ENCODE data around the gene ZNF831. TPM values are rescaled to one million over a fixed set of nuclear protein-coding genes. Genes with fewer than 3 reads are reported as not detected.

The ZNF831 gene
- total RNA-seq, 6 experiments from 2014 or later = 0.04 to 0.25 (median 0.07) TPM

DNA sequence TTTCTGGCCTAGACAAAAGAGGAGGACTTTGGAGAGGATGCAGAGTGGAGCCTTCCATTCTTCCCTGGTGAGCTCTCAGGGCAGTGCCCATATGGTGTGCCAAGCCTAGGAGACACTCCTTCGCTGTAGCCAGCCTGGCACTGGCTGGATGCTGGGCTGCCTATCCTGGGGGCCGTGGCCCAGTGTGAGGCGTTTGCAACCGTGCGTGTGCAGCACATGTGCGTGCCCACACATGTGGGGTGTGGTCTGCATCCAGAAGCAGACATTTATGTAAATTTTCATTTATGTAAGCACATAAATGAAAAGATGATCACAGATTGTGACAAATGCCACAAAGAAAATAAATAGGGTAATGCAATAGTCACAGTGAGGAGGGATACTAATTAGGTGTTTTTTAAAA is 35.8 kb upstream of the ZNF831 start:
- WGBS (ENCODE audit: insufficient coverage, low coverage, low lambda C conversion rate, missing lambda C conversion rate) = 85% methylated on average over 6 of the region's 6 CpGs
- DNase-seq = no peak

DNA sequence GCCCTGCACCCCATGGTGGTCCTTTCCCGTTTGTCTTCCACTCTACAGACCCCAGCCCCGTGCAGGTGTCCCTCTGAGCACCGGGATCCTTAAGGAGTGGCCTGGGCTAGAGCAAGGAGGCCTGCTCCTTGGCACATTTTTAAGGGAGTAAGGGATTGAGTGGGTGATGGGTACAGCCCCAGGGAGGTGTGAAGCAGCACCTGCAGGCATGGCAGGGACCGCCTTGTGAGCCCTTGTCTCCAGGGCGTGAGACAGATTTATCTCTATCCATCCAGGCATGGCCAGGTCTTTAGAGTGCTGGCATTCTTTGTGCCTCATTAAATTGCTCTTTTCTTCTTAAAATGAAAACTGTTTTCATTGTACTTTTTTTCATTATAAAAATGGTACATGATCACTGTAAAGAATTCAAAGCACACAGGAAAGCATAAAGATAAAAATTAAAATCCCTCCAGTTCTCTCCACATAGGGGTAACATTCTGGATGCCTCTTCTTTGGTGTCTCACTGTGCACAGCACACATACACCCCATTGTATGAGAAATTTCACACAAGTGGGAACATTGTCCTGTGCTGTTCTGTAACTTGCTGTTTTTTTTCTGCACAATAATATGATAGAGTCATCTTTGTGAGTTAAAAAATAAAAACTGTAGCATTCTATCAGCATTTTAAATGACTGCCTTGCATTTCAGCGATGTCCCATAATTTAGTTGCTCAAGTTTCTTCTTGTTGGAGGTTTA is 31.9 kb upstream of the ZNF831 start:
- DNase-seq = no peak
- H3K27me3 ChIP-seq = no peaks in the 10 kb centered on the region
- no peak overlapping the region for H3K27ac ChIP-seq
- TF ChIP-seq, protein P1, sequence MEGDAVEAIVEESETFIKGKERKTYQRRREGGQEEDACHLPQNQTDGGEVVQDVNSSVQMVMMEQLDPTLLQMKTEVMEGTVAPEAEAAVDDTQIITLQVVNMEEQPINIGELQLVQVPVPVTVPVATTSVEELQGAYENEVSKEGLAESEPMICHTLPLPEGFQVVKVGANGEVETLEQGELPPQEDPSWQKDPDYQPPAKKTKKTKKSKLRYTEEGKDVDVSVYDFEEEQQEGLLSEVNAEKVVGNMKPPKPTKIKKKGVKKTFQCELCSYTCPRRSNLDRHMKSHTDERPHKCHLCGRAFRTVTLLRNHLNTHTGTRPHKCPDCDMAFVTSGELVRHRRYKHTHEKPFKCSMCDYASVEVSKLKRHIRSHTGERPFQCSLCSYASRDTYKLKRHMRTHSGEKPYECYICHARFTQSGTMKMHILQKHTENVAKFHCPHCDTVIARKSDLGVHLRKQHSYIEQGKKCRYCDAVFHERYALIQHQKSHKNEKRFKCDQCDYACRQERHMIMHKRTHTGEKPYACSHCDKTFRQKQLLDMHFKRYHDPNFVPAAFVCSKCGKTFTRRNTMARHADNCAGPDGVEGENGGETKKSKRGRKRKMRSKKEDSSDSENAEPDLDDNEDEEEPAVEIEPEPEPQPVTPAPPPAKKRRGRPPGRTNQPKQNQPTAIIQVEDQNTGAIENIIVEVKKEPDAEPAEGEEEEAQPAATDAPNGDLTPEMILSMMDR (IDR thresholded peaks at IDR 0.05) = no peak
- no peak for TF ChIP-seq POLR2A (IDR thresholded peaks at IDR 0.05)
- no peaks in the 10 kb centered on the region for H3K36me3 ChIP-seq
- H3K9me3 ChIP-seq = no peaks in the 10 kb centered on the region
- WGBS (ENCODE audit: insufficient coverage, low coverage, low lambda C conversion rate, missing lambda C conversion rate) = 63% methylated on average over 3 of the region's 6 CpGs
- ATAC-seq = no peak
- intact Hi-C loops (cut with DNase I) = no loop called here
- H3K4me3 ChIP-seq = no peak overlapping the region
- no peaks in the 10 kb centered on the region for H3K4me1 ChIP-seq

More for the DNA sequence above, 35.8 kb upstream of the ZNF831 start:
- intact Hi-C loops (cut with DNase I) = no loop called here
- no peaks in the 10 kb centered on the region for H3K9me3 ChIP-seq
- no peak for ATAC-seq
- H3K36me3 ChIP-seq = no peaks in the 10 kb centered on the region
- TF ChIP-seq, protein P1 (IDR thresholded peaks at IDR 0.05) = no peak
- TF ChIP-seq POLR2A (IDR thresholded peaks at IDR 0.05) = no peak
- no peak overlapping the region for H3K27ac ChIP-seq
- no peaks in the 10 kb centered on the region for H3K4me1 ChIP-seq
- no peak overlapping the region for H3K4me3 ChIP-seq
- no peaks in the 10 kb centered on the region for H3K27me3 ChIP-seq

DNA sequence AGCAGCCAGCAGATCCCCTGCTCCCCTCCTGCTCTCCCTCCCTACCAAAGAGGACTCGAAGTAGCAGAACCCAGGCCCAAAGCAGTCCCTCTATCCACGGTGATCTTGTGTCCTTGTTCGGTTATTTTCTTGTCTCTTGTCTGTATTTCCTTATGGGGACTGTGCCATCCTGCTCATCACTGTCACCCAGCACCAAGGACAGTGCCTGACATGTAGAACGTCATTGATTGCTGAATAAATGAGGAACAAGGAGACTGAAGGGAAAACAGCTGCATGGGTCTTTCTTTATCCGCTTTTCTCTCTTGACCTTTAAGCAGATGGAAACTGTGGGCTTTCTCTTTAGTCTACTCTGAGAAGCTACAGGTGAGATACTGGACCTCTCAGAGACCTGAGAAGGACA is 29.4 kb upstream of the ZNF831 start:
- Histone ChIP-seq H3K27ac (no peak overlapping the region), H3K27me3 (no peaks in the 10 kb centered on the region), H3K9me3 (no peaks in the 10 kb centered on the region), H3K36me3 (no peaks in the 10 kb centered on the region), H3K4me3 (no peak overlapping the region), H3K4me1 (no peaks in the 10 kb centered on the region)
- intact Hi-C loops (cut with DNase I) = no loop called here
- no peak for TF ChIP-seq POLR2A (IDR thresholded peaks at IDR 0.05)
- TF ChIP-seq, protein P1 (IDR thresholded peaks at IDR 0.05) = no peak
- WGBS (ENCODE audit: insufficient coverage, low coverage, low lambda C conversion rate, missing lambda C conversion rate) = 64% methylated on average over 5 of the region's 5 CpGs
- ATAC-seq (no peak), DNase-seq (no peak)

DNA sequence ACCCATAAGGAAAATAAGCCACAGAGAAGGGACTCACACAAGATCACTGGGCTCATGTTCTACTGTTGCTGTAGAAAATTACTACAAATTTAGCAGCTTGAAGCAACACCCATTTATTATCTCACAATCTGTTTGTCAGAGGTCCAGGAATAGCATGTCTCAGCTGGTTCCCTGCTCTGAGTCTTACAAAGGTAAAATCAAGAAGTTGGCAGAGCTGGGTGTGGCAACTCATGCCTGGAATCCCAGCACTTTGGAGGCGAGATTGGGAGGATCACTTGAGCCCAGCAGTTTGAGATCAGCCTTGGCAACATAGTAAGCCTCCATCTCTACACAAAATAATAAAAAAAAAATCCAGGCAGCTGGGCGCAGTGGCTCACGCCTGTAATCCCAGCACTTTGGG is 28.5 kb upstream of the ZNF831 start:
- Histone ChIP-seq H3K4me1 (no peaks in the 10 kb centered on the region), H3K36me3 (no peaks in the 10 kb centered on the region), H3K4me3 (no peak overlapping the region), H3K9me3 (no peaks in the 10 kb centered on the region), H3K27ac (no peak overlapping the region), H3K27me3 (no peaks in the 10 kb centered on the region)
- TF ChIP-seq POLR2A (IDR thresholded peaks at IDR 0.05) = no peak
- TF ChIP-seq, protein P1 (IDR thresholded peaks at IDR 0.05) = no peak
- DNase-seq (no peak), ATAC-seq (no peak)
- WGBS (ENCODE audit: insufficient coverage, low coverage, low lambda C conversion rate, missing lambda C conversion rate) = 60% methylated on average over 2 of the region's 3 CpGs
- intact Hi-C loops (cut with DNase I) = no loop called here
